Thoracic aorta (tissue), 2 donors: Measurements from ENCODE around the gene ADARB1. TPM values are rescaled to one million over a fixed set of nuclear protein-coding genes. Genes with fewer than 3 reads are reported as not detected.

Experiments
- ATAC-seq: fragments of 150-250 bp; one replicate; pipeline ENCODE4 v1.8.0; 2017; ENCODE audit warnings: low read depth; ENCODE audit not compliant: insufficient number of reproducible peaks, low FRiP score
- DNase-seq: peaks from one replicate; pipeline ENCODE4 v3.0.0-alpha.2; 2020; ENCODE audit warnings: low spot score
- H3K27ac ChIP-seq, 2 donors: fragments of 200-600 bp; sonication (generic); 1 replicate in 1 of 2; 2 replicates in 1 of 2; pipeline ENCODE4 v1.5.1; 2016; ENCODE audit warnings: mild to moderate bottlenecking in 2 of 2, moderate library complexity in 2 of 2
- H3K27me3 ChIP-seq: fragments of 200-600 bp; sonication (generic); replicated peaks from 2 replicates; pipeline ENCODE4 v1.6.0; 2016; ENCODE audit warnings: mild to moderate bottlenecking; ENCODE audit not compliant: insufficient read depth
- H3K36me3 ChIP-seq: fragments of 200-600 bp; sonication (generic); one replicate; pipeline ENCODE4 v1.5.1; 2016
- H3K4me1 ChIP-seq, 2 donors: fragments of 200-600 bp; sonication (generic); 1 replicate in 1 of 2; 2 replicates in 1 of 2; pipeline versions ENCODE4 v1.5.1 to v1.6.0; 2016; ENCODE audit warnings: low read depth in 2 of 2, mild to moderate bottlenecking in 1 of 2; ENCODE audit not compliant: control insufficient read depth in 1 of 2
- H3K4me3 ChIP-seq: fragments of 200-600 bp; sonication (generic); 2 replicates; pipeline ENCODE4 v1.5.1; 2016; ENCODE audit warnings: mild to moderate bottlenecking
- H3K9me3 ChIP-seq: fragments of 200-600 bp; sonication (generic); 2 replicates; pipeline ENCODE4 v1.5.1; 2016
- total RNA-seq, 2 donors: library from RNA; depleted of rRNA; stranded (reverse); fragments of >200 nt; gene quantifications; one replicate each; pipeline versions ENCODE4 v1.1.0 to v1.2.3, GENCODE V29; 2016
- TF ChIP-seq, protein P1 (sequence below): fragments of 200-600 bp; sonication (generic); IDR thresholded peaks from one replicate; pipeline ENCODE4 v1.5.1; 2019; ENCODE audit warnings: antibody characterized with exemption

ADARB1 gene
- total RNA-seq, 2 donors from 2014 or later: 124 to 201 TPM

DNA sequence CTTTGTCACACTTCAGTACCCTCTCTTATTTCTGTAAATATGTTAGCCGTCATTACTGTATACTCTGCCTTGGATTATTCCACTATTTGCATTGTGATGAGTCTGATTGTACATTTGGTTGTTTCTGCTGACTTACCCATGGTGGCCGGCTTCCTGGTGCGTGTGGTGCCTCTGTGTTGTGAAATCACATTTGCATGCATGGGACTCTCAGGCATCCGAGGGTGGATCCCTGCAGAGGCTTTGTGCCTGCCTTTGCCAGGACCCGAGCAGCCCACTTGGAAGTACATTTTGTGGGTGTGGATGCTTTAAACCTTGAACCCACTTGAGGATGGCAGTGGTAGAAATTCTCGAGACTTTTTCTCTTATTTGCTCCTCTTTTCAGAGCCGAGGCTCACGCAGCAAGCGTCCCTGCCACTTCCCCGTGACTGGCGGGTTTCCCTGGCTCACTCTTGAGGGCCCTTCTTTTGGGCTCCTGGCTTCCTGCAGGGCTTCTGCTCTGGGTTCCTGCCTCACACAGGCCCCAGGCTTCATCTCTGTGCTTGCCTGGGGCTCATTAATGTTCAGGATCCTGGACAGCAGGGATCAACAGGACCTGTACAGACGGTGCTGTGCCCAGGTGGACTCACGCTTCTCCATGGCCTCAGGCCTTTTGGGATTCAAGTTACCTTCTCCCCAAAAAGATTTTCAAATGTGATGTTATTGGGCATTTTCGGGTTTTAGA lies 176.7 kb downstream of the ADARB1 start:
- H3K27me3 ChIP-seq: no peaks in the 10 kb centered on the region
- H3K27ac ChIP-seq: no peak overlapping the region
- no peaks in the 10 kb centered on the region for H3K9me3 ChIP-seq
- no peak for ATAC-seq
- no peak for DNase-seq
- TF ChIP-seq, protein P1, sequence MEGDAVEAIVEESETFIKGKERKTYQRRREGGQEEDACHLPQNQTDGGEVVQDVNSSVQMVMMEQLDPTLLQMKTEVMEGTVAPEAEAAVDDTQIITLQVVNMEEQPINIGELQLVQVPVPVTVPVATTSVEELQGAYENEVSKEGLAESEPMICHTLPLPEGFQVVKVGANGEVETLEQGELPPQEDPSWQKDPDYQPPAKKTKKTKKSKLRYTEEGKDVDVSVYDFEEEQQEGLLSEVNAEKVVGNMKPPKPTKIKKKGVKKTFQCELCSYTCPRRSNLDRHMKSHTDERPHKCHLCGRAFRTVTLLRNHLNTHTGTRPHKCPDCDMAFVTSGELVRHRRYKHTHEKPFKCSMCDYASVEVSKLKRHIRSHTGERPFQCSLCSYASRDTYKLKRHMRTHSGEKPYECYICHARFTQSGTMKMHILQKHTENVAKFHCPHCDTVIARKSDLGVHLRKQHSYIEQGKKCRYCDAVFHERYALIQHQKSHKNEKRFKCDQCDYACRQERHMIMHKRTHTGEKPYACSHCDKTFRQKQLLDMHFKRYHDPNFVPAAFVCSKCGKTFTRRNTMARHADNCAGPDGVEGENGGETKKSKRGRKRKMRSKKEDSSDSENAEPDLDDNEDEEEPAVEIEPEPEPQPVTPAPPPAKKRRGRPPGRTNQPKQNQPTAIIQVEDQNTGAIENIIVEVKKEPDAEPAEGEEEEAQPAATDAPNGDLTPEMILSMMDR: no peak
- no peaks in the 10 kb centered on the region for H3K36me3 ChIP-seq
- peaks cover 4 to 16% of the 10 kb centered on the region in 2 donors for H3K4me1 ChIP-seq
- no peak overlapping the region for H3K4me3 ChIP-seq

DNA sequence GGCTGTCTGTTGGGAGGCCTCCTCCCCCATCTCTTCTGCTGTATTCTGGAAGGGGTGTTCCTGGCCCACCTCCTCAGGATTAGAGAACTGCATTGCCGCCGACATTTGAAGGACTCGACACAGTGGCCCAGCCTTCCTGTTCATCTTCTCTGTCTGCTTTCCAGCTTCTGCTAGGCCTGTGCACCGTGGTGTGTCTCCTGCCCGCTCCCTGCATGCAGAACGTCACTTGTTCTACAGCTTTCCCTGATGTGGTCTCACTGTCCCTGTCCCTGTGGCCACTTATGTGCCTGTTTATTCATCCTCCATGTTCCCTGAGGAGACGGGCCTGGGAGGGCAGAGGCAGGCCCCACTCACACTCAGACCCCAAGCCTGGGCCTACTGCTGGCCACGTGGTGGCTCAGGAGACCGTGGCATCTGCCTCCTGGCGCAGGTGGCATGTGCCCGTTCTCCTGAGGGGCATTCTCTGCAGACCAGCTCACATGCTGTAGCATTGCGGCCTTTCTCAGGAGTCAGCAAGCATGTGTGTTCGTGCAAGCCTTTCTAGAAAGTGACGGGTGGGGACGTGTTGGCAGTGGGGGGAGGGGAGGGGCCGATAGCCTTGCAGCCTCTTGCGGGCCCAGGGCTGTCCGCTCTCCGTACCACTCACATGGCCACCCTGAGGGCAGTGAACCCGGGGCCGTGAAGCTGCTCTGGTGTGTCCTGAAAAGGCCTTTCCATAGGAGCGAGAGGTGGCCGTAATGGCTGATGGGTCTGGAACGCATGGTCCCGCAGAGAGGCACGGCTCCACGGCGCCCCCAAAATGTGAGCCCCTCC lies 177.5 kb downstream of the ADARB1 start:
- H3K27ac ChIP-seq: no peak overlapping the region
- peaks cover 4 to 16% of the 10 kb centered on the region in 2 donors for H3K4me1 ChIP-seq
- no peak overlapping the region for H3K4me3 ChIP-seq
- DNase-seq (no peak), ATAC-seq (no peak)
- no peaks in the 10 kb centered on the region for H3K27me3 ChIP-seq
- TF ChIP-seq, protein P1: no peak
- H3K36me3 ChIP-seq: no peaks in the 10 kb centered on the region
- H3K9me3 ChIP-seq: no peaks in the 10 kb centered on the region

DNA sequence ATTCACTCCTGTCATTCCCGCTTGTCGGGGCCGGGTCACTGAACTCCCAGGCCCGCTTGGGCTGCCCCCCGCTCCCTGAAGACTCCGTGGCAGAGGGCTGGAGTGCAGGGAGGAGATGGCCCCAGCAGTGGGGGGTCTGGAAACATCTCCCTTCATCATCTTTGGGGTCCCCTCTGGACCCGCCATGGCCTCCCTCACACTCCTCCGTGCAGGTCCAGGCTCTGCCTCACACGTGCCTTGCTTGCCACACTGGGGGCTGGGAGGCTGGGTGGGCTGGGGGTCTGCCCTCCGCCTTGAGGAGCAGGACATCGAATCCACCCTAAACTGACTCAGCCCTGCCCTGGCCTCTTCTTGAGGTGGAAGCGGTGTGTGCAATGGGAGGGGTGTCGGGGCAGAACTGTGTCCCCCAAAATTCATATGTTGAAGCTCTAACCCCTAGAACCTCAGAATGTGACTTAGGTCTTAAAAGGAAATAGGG lies 178.1 kb downstream of the ADARB1 start:
- ATAC-seq: no peak
- no peak for DNase-seq
- Histone ChIP-seq H3K36me3 (no peaks in the 10 kb centered on the region), H3K9me3 (no peaks in the 10 kb centered on the region), H3K4me1 (peaks cover 4 to 16% of the 10 kb centered on the region in 2 donors), H3K4me3 (no peak overlapping the region), H3K27ac (no peak overlapping the region), H3K27me3 (no peaks in the 10 kb centered on the region)
- TF ChIP-seq, protein P1: no peak

DNA sequence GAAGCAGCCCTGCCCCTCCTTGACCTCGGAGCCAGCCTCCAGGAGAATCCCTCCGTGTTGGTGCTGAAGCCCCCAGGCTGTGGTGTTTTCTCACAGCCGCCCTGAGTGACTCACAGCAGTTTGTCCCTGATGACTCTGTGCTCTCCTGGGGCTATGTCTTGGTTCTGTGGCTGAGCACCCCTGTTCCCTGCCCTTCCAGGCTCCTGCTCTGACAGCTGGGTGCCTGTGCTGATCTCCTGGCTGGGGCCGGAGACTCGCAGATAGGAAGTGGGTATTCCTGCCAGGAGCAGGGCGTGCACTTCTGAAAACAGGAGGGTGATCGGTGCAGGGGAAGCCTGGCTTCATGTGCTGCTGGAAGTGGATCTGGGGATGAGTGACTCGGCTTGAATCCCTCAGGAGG lies 178.8 kb downstream of the ADARB1 start:
- Histone ChIP-seq H3K4me3 (no peak overlapping the region), H3K27ac (no peak overlapping the region), H3K27me3 (no peaks in the 10 kb centered on the region), H3K9me3 (no peaks in the 10 kb centered on the region), H3K36me3 (no peaks in the 10 kb centered on the region), H3K4me1 (peaks cover 4 to 14% of the 10 kb centered on the region in 2 donors)
- TF ChIP-seq, protein P1: no peak
- DNase-seq (no peak), ATAC-seq (no peak)
